Renal cortical epithelial cell (primary cell): ENCODE results near the gene BPNT1. TPM values are rescaled to one million over a fixed set of nuclear protein-coding genes. Genes with fewer than 3 reads are reported as not detected.
"Not testable (repeated sequence)": the region's sequence is repeated elsewhere in the genome, so short reads cannot be mapped to it uniquely, and the experiment has no call there.

Experiments used
- DNase-seq: peaks from one replicate; pipeline ENCODE4 v3.0.0-alpha.2; 2011; ENCODE audit warnings: low read depth
- total RNA-seq: library from RNA; depleted of rRNA; stranded (reverse); fragments of >200 nt; gene quantifications from 2 replicates; pipeline ENCODE4 v1.2.3, GENCODE V29; 2014

Gene BPNT1
- 54.5 and 62.9 TPM in 2 replicates for total RNA-seq

DNA sequence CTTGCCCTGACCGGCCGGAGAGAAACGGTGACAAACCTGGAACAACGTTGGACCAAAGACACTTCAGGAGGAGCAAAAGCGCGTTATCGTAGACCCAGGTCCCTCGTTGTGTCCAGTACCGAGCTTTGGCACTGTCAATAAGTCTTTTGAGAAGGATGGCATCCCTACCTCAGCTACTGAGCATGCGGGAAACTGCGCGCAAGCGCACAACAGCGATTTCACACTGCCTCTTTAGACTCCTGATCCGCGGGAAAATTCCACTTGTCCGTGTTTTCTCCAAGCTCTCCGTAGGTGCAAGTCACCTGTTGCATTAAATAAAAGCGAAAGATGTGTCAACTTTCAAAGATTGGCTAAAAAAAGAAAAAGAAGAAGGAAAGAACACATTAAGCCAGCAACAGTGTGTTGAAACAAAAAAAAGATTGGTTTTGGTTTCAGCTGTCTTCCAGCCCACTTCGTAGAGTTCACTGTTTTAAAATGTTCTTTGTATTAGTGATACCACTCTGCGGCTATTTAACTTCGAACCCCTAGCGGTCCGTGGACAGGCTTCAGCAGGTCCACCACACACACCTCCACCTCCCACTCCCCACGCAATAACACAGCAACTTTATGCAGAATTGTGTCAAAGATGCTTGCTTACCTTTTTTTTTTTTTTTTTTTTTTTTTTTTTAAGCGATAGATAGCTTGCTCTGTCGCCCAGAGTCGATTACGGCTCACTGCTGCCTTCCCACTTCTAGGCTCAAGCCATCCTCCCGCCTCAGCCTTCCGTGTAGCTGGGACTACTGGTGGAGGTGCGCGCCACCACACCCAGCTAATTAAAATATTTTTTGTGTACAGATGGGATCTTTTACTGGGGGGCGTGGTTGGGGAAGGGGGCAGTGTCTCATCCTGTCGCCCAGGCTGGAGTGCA is at the start of gene BPNT1:
Gene BPNT1 (minus strand): TSS at position 139 of the 907 bp plus-strand sequence. CDS start 9,942 bp downstream, outside the sequence.
- DNase-seq: peak; percentile 96

DNA sequence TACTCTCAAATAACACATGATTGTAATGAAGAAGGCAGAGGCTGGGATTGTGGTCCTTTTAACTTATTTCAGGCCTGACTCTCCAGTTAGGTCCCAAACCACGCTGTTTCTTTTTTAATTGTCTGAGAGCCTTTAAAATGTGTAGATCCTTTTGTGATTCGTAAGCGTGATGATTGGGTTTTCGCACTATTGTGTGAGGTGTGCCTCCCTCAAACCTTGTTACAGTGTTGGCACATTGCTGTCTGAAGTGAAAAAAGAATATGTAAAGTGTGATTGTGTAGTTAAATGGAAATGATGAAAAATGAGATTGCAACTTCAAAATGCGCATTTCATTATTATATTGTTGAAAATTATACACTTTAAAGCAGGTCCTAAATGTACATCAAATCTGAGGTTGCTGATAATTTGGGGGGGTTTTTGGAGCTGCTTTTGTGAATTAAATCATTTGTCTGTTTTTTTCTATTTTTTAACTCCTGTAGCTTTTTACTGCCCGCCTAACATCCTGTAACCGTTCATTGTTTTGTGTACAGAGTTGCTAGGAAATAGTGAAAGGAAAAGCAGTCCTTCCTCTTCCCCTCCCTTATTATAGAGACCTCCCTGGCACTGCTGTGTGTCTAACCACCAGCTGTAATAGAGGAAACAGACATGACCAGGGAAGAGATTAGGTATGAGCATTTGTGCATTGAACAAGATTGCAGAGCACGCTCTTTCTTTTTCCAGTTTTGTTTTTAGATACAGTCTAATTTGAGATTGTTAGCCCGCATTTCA is 47.6 kb upstream of the BPNT1 start:
- DNase-seq: no peak

DNA sequence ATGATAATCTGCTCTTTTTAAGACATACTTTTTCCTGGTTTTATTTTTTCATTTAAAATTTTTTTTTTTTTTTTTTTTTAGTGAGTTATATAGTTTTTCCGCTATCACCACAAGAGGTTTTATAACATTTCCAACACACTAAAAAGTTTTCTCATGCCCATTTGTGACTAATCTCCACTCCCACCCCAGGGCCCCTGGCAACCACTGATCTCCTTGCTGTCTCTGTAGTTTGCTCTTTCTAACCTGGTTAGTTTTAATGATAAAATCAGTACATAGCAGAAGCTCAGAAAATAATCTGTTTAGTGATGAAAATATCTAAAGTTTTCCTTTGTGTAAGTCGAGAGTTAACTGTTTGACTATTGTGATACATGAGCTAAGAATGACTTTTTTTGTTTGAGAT is 46.2 kb upstream of the BPNT1 start:
- no peak for DNase-seq

DNA sequence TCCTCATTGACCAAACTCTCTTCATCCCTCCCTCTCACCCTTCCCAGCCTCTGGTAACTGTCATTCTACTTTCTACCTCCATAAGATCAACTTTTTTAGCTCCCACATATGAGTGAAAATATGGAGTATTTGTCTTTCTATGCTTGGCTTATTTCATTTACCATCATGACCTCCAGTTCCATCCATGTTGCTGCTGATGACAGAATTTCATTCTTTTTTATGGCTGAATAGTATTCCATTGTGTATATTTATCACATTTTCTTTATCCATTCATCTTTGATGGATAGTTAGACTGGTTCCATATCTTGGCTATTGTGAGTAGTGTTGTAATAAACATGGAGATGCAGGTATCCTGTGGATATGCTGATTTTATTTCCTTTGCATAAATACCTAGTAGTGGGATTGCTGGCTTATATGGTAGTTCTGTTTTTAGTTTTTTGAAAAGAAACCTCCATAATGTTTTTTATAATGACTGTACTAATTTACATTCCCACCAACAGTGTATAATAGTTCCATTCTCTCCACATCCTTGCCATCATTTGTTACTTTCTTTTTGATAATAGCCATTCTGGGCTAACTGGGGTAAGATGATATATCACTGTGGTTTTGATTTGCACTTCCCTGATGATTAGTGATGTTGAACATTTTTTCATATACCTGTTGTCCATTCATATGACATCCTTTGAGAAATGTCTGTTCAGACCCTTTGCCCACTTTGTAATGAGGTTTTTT is 40.1 kb upstream of the BPNT1 start:
- no peak for DNase-seq

- no peak for DNase-seq
Observed at GRCh38 chr1:220127076-220127475, 37.5 kb upstream of the BPNT1 start.

DNA sequence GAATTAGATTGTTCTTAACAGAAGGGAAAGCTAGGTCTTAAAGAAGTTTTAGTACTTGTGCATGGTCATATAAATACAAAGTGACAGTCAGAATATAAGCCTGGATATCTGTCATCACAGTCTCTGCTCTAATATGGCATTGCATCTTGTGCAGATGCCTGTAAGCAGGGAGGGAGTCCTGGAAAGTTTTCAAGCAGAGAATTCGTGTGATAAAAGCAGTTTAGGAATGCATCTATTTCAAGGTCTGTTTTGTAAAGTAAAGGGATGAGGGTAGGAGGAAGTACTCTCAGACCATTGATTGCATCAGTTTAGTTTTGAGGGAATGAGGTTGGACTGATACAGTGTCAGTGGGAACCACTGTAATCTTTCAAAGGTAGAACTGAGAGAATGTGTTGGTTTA is 35.0 kb upstream of the BPNT1 start:
- DNase-seq: no peak

DNA sequence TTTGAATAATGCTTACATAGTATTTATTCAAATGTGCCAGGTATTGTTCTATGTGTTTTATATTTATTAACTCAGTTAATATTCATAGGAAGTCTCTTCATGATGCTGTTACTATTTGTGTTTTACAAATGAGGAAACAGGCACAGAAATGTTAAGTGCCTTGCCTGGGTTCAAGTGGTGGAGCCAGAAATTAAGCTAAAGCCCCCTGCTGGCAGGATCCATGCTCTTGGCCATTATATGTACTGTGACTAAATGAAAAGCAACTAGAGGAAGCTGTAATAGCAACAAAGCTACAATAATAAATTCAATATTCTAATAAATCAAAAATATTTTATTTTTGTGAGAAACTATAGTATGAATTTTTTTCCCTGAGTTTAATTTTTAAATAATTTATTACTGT is 34.3 kb upstream of the BPNT1 start:
- no peak for DNase-seq

- no peak for DNase-seq
Observed at GRCh38 chr1:220123066-220123465, 33.5 kb upstream of the BPNT1 start.

DNA sequence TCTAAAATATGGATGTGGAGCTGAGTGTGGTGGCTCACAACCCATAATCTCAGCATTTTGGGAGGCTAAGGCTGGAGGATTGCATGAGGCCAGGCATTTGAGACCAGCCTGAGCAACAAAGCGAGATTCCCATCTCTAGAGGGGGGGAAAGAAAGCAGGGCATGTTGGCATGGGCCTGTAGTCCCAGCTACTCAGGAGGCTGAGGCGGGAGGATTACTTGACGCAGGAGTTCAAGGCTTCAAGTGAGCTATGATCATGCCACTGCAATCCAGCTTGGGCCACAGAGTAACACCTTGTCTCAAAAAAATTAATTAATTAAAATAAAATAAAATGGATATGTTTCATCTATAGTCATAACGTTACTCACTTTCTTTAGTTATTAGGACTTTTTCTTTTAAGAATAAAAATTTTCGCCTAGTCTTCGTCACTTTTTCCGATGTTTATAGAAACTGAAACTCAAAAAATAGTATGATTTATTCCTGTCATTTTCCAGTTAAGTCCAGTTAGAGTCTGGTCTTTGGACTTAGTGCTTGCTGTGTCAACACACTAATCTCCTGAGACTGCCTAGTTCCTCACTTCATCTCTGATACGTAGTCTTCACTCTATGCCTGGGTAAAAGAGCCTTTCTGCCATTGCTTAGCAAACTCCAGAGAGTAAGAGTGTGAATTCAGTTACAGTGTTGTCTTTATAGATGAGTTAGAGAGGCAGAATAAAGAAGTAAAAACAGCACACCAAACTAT is 32.4 kb upstream of the BPNT1 start:
- DNase-seq: no peak

DNA sequence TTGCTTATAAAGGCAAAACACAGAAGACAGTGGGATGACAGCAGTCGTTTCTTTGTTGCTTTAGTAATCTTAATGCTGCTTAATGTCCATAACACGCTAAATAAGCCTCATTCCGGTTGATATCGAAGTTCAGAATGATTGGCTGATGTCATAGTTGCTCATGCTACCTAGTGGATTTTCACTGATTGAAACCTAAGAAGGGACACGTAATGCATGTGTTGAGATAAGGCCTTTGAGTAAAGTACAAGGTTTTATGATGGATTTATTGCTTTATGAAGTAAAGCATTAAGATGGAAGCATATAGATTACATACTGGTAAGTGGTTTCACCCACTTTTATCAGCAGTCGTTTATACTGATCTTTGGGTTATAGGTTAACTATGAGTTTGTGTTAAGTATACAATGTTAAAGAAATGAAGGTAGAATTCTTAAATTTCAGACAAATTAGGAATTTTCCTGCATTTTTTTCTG is 29.5 kb upstream of the BPNT1 start:
- DNase-seq: no peak

DNA sequence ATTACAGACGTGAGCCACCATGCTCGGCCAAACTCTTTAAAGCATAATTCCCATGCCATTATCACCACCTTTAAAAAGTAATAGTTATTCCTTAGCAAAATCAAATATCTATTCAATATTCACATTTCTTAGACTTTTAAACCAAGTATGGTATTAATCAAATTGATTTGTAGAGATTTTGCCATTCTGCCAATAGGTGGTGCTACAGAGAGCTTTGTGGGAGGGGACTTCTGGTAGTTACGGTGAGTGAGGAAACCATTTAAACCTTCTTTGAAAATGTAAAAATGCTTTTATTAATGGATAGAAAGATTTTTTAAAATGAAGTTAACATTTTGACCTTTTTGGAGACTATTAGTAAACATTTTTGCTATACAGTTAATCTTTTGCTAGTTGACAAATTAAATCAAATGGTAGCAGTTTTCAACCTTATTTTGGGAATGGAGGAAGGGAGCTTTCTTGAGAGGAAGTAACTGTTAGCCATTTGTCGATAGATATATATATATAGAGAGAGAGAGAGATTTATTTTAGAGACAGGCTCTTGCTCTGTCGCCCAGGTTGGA is 23.6 kb upstream of the BPNT1 start:
- peak; percentile 28 for DNase-seq

GRCh38 chr1:220112600-220112999 is 23.0 kb upstream of the BPNT1 start:
- not testable (repeated sequence) for DNase-seq

DNA sequence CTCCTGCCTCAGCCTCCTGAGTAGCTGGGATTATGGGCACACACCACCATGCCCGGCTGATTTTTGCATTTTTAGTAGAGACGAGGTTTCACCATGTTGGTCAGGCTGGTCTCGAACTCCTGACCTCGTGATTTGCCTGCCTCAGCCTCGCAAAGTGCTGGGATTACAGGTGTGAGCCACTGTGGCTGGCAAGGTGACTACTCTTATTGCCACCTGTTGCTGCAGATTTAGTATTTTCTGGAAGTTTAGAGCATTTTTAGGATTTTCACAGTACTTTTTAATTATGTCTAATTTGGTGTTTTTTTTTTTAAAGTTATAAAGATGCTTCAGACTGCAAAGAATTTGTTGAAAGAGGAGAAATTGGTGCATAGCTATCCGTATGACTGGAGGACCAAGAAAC is 20.9 kb upstream of the BPNT1 start:
- not testable (repeated sequence) for DNase-seq

DNA sequence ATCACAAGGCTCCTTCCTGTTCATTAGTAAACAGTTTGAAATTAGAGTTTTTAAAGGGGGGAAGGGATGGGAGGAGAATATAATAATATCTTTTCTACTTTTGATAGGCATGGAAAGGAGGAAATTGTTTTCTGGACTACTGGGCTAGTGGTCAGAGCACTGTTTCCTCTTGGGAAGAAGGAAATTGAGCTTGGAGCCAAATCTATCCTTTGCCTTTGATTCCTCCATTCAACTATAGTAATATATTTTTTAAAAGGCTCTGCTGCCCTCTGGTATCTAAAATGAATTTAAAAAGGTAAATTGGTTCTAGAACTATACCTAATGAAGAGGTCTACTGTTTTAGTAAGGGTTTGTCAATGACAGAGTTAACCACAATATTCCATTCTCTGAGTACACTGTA is 10.2 kb upstream of the BPNT1 start:
- DNase-seq: no peak

DNA sequence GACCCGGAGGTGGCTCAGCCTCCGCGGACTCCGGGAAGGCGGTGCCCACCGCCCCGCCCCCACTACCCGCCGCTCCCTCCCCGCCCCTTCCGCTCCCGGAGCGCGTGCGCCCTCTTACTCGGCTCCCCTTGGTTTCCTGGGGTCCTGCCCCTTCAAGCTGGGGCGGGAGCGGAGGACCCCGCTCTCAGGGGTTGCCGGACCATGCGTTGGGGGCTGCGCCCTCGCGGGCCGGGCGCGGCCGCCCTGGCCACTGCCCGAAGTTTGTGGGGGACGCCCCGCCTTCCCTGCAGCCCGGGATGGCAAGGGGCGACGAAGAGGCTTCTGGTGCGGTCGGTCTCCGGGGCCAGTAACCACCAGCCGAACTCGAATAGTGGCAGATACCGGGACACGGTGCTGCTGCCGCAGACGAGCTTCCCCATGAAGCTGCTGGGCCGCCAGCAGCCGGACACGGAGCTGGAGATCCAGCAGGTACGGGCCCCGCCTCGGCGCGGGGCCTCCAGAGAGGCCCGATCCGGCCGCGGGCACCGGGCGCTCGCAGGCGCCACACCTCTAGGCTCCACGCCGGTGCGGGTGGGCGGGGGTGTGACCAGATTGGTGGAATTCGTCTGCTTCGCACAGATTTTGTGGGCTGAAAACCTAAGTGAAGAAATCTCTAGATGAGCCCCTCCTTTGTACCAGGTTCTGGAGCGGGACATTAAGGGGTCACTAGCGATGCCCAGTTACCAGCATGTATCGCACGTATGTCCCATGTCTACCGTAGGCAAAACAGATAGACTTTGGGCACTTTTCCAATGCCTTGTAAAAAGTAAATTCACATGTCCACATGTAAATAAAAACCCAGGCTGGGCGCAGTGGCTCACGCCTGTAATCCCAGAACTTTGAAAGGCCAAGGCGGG is 4.7 kb upstream of the BPNT1 start, which contains the start of gene IARS2:
Gene IARS2 (plus strand): TSS at position 117 of the 896 bp plus-strand sequence. CDS start 85 bp downstream, at position 202.
- peak; percentile 46 for DNase-seq

DNA sequence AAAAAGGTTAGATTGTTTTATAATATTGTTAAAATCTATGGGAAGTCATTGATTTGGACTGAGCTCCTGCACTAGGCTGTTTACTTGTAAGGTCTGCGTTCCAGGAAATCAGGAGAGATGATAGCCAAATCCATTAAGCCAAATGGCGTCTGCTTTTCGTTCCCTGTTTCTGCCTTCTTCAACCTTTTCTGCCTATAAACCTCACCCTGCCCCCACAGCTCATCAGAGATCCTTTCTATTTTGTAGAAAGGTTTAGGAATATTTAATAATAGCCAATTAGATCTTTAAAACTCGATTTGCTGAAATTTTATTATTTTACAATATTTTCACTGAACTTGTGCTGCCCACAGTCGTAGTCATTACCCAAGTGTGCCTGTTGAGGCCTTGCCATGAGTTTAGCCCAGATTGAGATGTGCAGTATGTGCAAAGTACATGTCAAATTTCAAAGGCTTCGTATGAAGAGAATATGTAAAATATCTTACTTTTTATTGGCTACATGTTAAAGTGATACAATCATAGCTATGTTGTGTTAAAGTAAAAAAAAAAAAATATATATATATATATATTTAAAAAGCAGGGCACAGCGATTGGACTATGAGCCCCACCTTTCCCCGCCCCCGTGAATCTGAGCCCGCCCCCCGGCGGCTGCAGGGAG is 3.9 kb upstream of the BPNT1 start:
- DNase-seq: no peak

GRCh38 chr1:220092694-220093093 is 3.1 kb upstream of the BPNT1 start:
- DNase-seq: no peak

DNA sequence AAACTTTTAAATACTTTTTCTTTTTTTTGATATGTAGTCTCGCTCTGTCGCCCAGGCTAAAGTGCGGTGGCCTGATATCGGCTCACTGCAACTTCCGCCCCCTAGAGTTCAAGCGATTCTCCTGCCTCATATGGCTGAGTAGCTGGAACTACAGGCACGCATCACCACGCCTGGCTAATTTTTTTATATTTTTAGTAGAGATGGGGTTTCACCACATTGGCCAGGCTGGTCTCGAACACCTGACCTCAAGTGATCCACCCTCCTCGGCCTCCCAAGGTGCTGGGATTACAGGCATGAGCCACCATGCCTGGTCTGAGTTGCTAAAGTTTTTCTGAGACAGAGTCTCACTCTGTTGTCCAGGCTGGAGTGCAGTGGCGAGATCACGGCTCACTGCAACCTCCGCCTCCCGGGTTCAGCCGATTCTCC is 3.3 kb downstream of the BPNT1 start:
- DNase-seq: not testable (repeated sequence)

- DNase-seq: peak; percentile 5
Observed at GRCh38 chr1:220084460-220084859, 5.1 kb downstream of the BPNT1 start.
